Heart left ventricle (tissue), 16 donors: Measurements from ENCODE around the gene PRKG1. TPM values are rescaled to one million over a fixed set of nuclear protein-coding genes. Genes with fewer than 3 reads are reported as not detected.

ENCODE experiments used
- ATAC-seq, 4 donors: fragments of 200-7000 bp; cut with Tn5 transposase; one replicate each; pipeline ENCODE4 v1.9.1; 2020 to 2022; ENCODE audit warnings: moderate library complexity in 4 of 4, mild to moderate bottlenecking in 3 of 4, moderate number of reproducible peaks in 1 of 4
- DNase-seq, 5 donors: peaks; one replicate each; pipeline ENCODE4 v3.0.0-alpha.2; 2020
- H3K27ac ChIP-seq, 12 donors: fragments of 200-600 bp; sonication (generic) in 4 of 12; one replicate each; pipeline versions ENCODE4 v1.5.0 to v1.8.0; 2016 to 2022; ENCODE audit warnings: mild to moderate bottlenecking in 2 of 12
- H3K27me3 ChIP-seq, 9 donors: fragments of 200-600 bp; sonication (generic) in 2 of 9; one replicate each; pipeline versions ENCODE4 v1.5.1 to v1.8.0; 2016 to 2022; ENCODE audit warnings: mild to moderate bottlenecking in 3 of 9
- H3K36me3 ChIP-seq, 9 donors: fragments of 200-600 bp; sonication (generic) in 2 of 9; one replicate each; pipeline versions ENCODE4 v1.5.0 to v1.8.0; 2018 to 2022; ENCODE audit warnings: mild to moderate bottlenecking in 2 of 9
- H3K4me1 ChIP-seq, 12 donors: fragments of 200-600 bp; sonication (generic) in 4 of 12; one replicate each; pipeline versions ENCODE4 v1.5.0 to v1.8.0; 2016 to 2022; ENCODE audit warnings: mild to moderate bottlenecking in 3 of 12
- H3K4me3 ChIP-seq, 12 donors: fragments of 200-600 bp; sonication (generic) in 4 of 12; one replicate each; pipeline versions ENCODE4 v1.5.0 to v1.8.0; 2017 to 2022; ENCODE audit warnings: mild to moderate bottlenecking in 9 of 12, moderate library complexity in 4 of 12
- H3K9me3 ChIP-seq, 12 donors: fragments of 200-600 bp; sonication (generic) in 4 of 12; one replicate each; pipeline versions ENCODE4 v1.5.0 to v1.8.0; 2016 to 2022; ENCODE audit warnings: mild to moderate bottlenecking in 1 of 12
- CTCF ChIP-seq, 12 donors: fragments of 200-600 bp; sonication (generic) in 4 of 12; IDR thresholded peaks; one replicate each; pipeline versions ENCODE4 v1.5.0 to v1.8.0; 2018 to 2022; ENCODE audit warnings: antibody characterized with exemption in 12 of 12, mild to moderate bottlenecking in 5 of 12
- POLR2A ChIP-seq, 2 donors: fragments of 450-650 bp; IDR thresholded peaks; one replicate each; pipeline ENCODE4 v1.6.1; 2017; ENCODE audit warnings: antibody characterized with exemption in 2 of 2, mild to moderate bottlenecking in 2 of 2, moderate library complexity in 2 of 2
- WGBS, 4 donors: extraction: QIAGEN DNeasy Blood & Tissue Kit in 2 of 4; methylation state at CpG; one replicate each; pipeline versions ENCODE4 v1.1.5 to v1.1.7; 2013 to 2018; 5-methylcytosine and 5-hydroxymethylcytosine counted together
- intact Hi-C, 10 donors: fragments of 100-400 bp; cut with DNase I; formaldehyde crosslinking; loops; one replicate each; pipeline versions ENCODE4 v1.11.1 to v1.14.2; 2022
- polyA plus RNA-seq, 2 donors: library from polyadenylated mRNA; stranded (reverse); fragments of 200-250 nt; gene quantifications; one replicate each; pipeline ENCODE4 v1.2.3, GENCODE V29; 2013
- total RNA-seq, 9 donors: library from RNA; depleted of rRNA in 2 of 9; stranded (reverse); fragments of >200 nt in 2 of 9; fragmentation: NEBNext Ultra II Directional in 3 of 9; extraction: Animal tissue kit (Norgen Biotek cat#: 25700) in 3 of 9; gene quantifications; one replicate each; pipeline versions ENCODE4 v1.1.0 to v1.2.4, GENCODE V29; 2016 to 2023
- donor health status: ischemic (EF 13 %, LVEDD 7.1; RV severe dilation, severe dysfunction).
- donor health status: healthy with polysubstance abuse.
- donor health status: DM: no; HTN: yes; CAD: no.
- donor health status: DM: no; HTN: no; CAD: no.
- donor health status: ischemic (EF 25% LVEDD 6.9; RV normal size, moderate dysfunction).
- donor health status: ischemic (EF 25% LVEDD 5.7; RV mildly dilated, moderate dysfunction).
- donor health status: healthy.
- donor health status: DM: yes; HTN: yes; CAD: no.
- donor health status: ischemic (EF 35%, LVEDD 5.7; RV mildly dilated, moderate dysfunction).
- donor health status: nonischemic (EF 11% LVEDD 7.7; RV severe dilation, severe dysfunction).
- donor health status: DM: yes; HTN: yes; CAD: no.
- donor health status: PGD.
- donor health status: ischemic (EF 29% LVEDD 5.4; RV normal size, mild dysfunction).
- donor health status: nonischemic (EF 23%, LVEDD 6.1; RV moderate dilation, normal function).

The PRKG1 gene
- total and polyA plus RNA-seq, 11 donors = 5.5 to 37.3 (median 29.3) TPM

GRCh38 chr10:52258799-52259425 lies 1184.6 kb downstream of the PRKG1 start:
- intact Hi-C loops = no loop called here
- WGBS, 4 donors = 73 to 78% (median 76%) methylated on average over 1 of the region's 1 CpG
- Histone ChIP-seq H3K36me3 (no peaks in the 10 kb centered on the region), H3K27me3 (no peaks in the 10 kb centered on the region), H3K9me3 (no peaks in the 10 kb centered on the region), H3K4me3 (no peak overlapping the region), H3K4me1 (peaks cover 0 to 13% (median 2%) of the 10 kb centered on the region in 12 donors), H3K27ac (peak overlapping the region in 6 of 12 donors; percentile 1 to 51 (median 16))
- DNase-seq (no peak), ATAC-seq (peak; percentile 42 to 73 (median 68))
- TF ChIP-seq POLR2A (IDR thresholded peaks at IDR 0.05) = no peak
- TF ChIP-seq CTCF (IDR thresholded peaks at IDR 0.05) = no peak

GRCh38 chr10:52259426-52259812 lies 1185.1 kb downstream of the PRKG1 start:
- WGBS, 4 donors = 50 to 59% (median 57%) methylated on average over 2 of the region's 2 CpGs
- no peaks in the 10 kb centered on the region for H3K9me3 ChIP-seq
- no peak for TF ChIP-seq CTCF (IDR thresholded peaks at IDR 0.05)
- no peak for TF ChIP-seq POLR2A (IDR thresholded peaks at IDR 0.05)
- peaks cover 0 to 13% (median 2%) of the 10 kb centered on the region in 12 donors for H3K4me1 ChIP-seq
- ATAC-seq (peak in 2 of 4 donors; percentile 47 to 52), DNase-seq (no peak)
- H3K4me3 ChIP-seq = no peak overlapping the region
- intact Hi-C loops = no loop called here
- no peaks in the 10 kb centered on the region for H3K27me3 ChIP-seq
- H3K27ac ChIP-seq = peak overlapping the region in 3 of 12 donors; percentile 4 to 28 (median 19)
- no peaks in the 10 kb centered on the region for H3K36me3 ChIP-seq

- Histone ChIP-seq H3K36me3 (no peaks in the 10 kb centered on the region), H3K27ac (no peak overlapping the region), H3K27me3 (no peaks in the 10 kb centered on the region), H3K9me3 (no peaks in the 10 kb centered on the region), H3K4me3 (no peak overlapping the region), H3K4me1 (peaks cover 0 to 13% (median 0%) of the 10 kb centered on the region in 12 donors)
- intact Hi-C loops = no loop called here
- ATAC-seq = no peak
- WGBS, 4 donors = 85 to 92% (median 88%) methylated on average over 1 of the region's 1 CpG
- TF ChIP-seq CTCF (IDR thresholded peaks at IDR 0.05) (no peak), POLR2A (IDR thresholded peaks at IDR 0.05) (no peak)
- DNase-seq = no peak
Measured at GRCh38 chr10:52261362-52261761, 1187.1 kb downstream of the PRKG1 start.

GRCh38 chr10:52265131-52265926 lies 1191.0 kb downstream of the PRKG1 start:
- Histone ChIP-seq H3K4me3 (no peak overlapping the region), H3K27me3 (no peaks in the 10 kb centered on the region), H3K9me3 (no peaks in the 10 kb centered on the region), H3K4me1 (no peaks in the 10 kb centered on the region), H3K36me3 (no peaks in the 10 kb centered on the region), H3K27ac (no peak overlapping the region)
- DNase-seq (no peak), ATAC-seq (no peak)
- TF ChIP-seq CTCF (IDR thresholded peaks at IDR 0.05) (no peak), POLR2A (IDR thresholded peaks at IDR 0.05) (no peak)
- WGBS, 4 donors = 77 to 86% (median 85%) methylated on average over 3 of the region's 3 CpGs
- intact Hi-C loops = no loop called here
